GM19239 (cell line): ENCODE results near the gene MFRP.
A peak's percentile ranks its signal among the peaks of the same experiment; 100 is the strongest.

Source experiments
- DNase-seq: peaks from one replicate; pipeline ENCODE4 v3.0.0; 2011; ENCODE audit warnings: low spot score; ENCODE audit not compliant: insufficient read length
- FAIRE-seq: peaks from 2 replicates; lab custom pipeline; 2011; peaks lifted over from hg19 to GRCh38; lab: Jason Lieb, UNC

Gene MFRP

GRCh38 chr11:119338965-119339588 is 7.4 kb downstream of the MFRP start:
- FAIRE-seq (no peak), DNase-seq (no peak)

- FAIRE-seq = peak; percentile 21
- DNase-seq = peak; percentile 79
Measured at GRCh38 chr11:119338318-119338890, 8.1 kb downstream of the MFRP start.

DNA sequence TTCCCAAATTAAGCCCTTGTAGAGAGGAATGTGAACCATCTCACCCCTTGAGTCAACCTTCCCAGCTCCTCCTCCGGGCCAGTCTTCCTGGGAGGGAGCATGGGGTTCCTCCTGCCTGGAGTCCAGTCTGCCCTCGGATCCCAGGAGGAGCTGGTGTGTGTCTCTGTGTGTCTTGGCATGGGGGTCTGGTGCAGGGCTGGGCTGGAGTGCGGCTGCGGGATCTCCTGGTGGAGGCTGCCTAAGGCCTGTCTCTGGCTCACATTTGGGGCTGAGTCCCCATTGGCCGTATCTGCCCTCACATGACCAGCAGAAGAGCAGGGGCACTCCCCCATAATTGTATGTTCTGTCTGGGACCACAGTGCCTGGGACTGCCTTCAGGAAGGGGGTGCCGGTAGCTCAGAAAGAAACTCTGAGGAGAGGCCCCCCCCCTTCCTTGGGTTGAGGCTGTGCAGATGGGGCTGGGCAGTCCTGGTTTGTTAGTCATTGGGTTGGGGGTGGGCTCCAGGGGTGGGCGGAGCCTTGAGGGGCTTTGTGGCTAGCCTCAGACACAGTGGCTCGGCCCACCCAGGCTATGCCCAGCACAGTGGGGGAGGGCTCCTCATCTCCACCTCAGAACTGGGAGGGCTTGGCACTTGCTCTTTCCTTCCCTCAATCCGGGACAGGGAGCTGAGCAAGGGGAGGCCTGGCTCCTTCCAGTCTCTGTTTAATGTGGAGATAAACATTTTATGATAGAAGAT is 8.8 kb downstream of the MFRP start:
- DNase-seq = no peak
- no peak for FAIRE-seq

DNA sequence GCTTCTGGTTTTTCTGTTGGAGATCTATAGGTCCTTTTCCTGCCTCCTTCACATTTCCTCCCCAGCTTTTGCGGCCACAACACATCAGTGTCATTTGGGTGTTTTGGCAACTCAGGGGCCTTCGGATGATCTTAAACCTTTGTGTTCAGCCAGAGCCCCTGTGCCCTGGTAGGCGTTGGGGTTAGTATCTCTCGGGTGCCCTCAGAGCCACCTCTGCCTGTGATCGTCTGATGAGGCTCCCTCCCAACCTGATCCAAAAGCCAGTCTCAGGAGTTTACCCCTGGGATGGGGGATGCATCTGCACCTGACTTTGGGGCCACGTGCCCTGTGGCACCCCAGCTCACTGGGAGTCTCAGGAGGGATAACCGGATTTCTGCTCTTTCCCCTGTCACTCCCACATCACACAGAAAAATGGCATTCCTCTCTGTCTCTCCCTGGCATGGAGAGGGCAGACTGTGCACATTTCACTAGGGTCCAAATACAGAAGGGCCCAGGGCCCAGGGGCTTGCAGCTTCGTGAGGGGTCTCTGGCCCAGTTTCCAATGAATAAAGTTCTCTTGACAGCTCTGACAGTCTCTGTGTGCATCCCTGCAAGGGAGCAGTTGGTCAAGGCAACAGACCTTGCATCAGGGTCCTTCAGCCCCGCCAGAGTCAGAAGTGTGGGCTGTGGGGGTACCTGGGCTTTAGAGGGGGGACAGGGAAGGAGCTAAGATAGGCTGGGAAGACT is 9.6 kb downstream of the MFRP start:
- DNase-seq = no peak
- no peak for FAIRE-seq

DNA sequence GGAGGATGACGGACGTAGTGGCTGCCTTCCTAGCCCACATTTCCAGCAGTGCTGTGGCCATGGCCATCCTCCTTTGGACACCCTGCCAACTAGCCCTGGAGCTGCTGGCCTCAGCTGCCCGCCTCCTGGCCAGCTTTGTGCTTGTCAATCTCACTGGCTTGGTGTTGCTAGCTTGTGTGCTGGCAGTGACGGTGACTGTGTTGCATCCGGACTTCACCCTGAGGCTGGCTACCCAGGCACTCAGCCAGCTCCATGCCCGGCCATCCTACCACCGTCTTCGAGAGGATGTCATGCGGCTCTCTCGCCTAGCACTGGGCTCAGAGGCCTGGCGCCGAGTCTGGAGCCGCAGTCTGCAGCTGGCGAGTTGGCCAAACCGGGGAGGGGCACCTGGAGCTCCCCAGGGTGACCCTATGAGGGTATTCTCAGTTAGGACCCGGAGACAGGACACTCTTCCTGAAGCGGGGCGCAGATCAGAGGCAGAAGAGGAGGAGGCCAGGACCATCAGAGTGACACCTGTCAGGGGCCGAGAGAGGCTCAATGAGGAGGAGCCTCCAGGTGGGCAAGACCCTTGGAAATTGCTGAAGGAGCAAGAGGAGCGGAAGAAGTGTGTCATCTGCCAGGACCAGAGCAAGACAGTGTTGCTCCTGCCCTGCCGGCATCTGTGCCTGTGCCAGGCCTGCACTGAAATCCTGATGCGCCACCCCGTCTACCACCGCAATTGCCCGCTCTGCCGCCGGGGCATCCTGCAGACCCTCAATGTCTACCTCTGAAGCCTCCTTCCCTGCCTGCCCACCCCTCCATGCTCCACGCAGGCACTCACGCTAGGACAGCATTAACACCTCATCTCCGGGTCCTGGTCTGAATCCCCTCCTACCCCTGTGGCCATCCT is 10.6 kb downstream of the MFRP start:
- no peak for DNase-seq
- FAIRE-seq = no peak

- DNase-seq = no peak
- FAIRE-seq = no peak
Measured at GRCh38 chr11:119335091-119335654, 11.3 kb downstream of the MFRP start.

GRCh38 chr11:119334174-119334930 is 12.2 kb downstream of the MFRP start, which contains the start of gene RNF26:
TSS of gene RNF26 (plus strand) at chr11:119334527. CDS start at chr11:119335123, 596 bp downstream.
- DNase-seq (peak; percentile 98), FAIRE-seq (peak; percentile 100)

DNA sequence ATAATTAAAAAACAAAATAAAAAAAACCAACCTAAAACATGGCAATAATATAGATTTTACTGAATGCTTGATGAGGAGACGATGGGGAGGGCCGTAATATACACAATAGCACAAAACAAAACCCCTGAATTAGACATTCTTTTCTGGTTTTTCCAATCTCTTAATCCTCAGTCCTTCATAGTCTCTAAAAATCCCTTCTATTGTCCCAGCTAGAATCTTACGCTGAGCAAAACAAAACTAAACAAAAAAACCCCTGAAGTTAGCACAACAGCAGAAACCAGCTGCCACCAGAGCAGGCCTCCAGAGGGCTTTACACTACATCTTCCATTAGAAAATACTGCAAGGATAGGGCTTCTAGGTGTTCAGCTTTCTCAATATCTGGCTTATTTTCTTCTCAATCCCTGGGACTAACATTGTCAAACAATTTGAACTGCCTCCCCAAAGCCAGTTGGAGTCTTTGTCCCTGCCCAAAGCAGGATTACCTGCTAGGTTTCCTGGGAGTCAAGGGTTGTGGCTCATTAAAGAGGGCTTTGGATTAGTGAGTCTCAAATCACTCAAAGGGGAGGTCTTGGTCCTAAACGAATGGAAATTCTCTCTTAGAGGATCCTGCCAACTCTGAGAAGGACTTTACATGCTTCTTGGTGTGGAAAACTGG is 14.3 kb downstream of the MFRP start:
- FAIRE-seq = no peak
- DNase-seq = no peak

GRCh38 chr11:119330237-119330636 is 16.3 kb downstream of the MFRP start:
- FAIRE-seq (no peak), DNase-seq (no peak)

DNA sequence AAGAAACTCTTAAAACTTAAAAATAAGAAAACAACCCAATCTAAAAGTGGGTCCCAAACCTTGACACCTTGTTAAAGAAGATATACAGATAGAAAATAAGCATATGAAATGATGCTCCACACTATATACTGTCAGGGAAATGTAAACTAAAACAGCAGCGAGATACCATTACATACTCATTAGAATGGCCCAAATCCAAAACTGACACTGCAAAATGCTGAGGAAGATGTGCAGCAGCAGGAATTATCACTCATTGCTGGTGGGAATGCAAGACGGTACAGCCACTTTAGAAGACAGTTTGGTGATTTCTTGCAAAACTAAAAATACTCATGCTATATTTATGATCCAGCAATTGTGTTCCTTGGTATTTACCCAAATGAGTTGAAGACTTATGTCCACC is 17.2 kb downstream of the MFRP start:
- FAIRE-seq (no peak), DNase-seq (no peak)

DNA sequence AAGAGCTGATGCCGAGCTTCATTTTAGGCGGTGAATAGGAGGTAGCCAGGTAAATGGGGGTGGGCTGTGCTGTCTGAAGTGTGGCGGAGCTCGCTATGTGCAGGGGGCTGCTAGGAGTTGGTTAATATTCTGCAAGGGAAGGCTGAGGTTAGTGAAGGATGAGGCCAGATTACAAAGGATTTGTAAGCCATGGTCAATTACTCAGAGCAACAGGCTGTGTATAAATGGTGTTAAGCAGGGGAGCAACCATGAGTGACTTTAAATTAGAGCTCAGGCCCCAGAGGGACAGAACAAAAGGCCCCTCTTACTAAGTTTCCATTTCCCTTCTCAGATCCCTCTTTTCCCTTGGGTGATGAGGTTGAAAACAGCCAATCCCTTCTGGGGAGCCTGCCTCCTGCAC is 22.3 kb downstream of the MFRP start:
- no peak for DNase-seq
- no peak for FAIRE-seq

DNA sequence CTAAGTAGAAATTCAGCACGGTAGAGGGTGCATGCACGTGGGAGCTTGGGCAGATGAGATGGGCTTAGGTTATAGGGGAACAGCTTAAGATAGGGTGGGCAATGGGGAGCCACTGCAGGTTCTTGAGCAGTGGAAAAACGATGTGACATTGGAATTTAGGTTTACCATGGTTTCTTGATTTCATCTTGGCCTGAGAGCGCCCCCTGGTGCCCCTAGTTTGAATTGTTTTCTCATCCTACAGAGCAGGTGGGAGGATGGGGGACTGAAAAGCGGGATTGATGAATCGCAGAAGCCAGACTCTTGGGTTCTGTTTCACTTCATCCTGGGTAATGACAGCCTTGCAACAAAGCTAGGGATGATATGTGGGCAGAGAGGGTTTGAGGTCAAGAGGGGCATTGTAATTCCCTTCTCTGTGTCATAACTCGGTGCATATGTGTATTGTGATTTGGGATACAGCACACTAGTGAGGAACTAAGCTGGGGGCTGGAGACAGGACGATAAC is 22.9 kb downstream of the MFRP start:
- peak; percentile 82 for FAIRE-seq
- DNase-seq = no peak

DNA sequence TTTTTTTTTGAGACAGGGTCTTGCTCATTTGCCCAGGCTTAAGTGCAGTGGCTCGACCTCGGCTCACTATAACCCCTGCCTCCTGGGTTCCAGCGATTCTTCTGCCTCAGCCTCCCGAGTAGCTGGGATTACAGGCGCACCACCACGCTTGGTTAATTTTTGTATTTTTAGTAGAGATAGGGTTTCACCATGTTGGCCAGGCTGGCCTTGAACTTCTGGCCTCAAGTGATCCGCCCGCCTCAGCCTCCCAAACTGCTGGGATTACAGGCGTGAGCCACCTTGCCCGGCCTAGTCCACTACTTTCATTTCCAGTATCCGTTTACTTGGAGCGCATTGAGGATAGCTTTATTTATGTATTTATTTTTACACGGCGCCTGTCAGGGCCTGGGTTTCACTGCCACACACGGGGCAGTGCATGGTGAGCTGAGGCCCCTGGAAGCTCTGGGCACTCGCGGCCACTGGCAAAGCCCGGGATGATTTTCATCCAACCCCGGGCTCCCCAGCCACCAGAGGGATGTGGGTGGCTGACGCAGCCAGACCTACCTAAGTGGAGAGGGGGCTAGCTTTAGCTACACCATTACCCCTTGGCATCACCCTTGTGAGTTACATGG is 23.5 kb downstream of the MFRP start:
- FAIRE-seq (no peak), DNase-seq (no peak)

GRCh38 chr11:119322360-119322739 is 24.2 kb downstream of the MFRP start:
- DNase-seq (no peak), FAIRE-seq (no peak)

DNA sequence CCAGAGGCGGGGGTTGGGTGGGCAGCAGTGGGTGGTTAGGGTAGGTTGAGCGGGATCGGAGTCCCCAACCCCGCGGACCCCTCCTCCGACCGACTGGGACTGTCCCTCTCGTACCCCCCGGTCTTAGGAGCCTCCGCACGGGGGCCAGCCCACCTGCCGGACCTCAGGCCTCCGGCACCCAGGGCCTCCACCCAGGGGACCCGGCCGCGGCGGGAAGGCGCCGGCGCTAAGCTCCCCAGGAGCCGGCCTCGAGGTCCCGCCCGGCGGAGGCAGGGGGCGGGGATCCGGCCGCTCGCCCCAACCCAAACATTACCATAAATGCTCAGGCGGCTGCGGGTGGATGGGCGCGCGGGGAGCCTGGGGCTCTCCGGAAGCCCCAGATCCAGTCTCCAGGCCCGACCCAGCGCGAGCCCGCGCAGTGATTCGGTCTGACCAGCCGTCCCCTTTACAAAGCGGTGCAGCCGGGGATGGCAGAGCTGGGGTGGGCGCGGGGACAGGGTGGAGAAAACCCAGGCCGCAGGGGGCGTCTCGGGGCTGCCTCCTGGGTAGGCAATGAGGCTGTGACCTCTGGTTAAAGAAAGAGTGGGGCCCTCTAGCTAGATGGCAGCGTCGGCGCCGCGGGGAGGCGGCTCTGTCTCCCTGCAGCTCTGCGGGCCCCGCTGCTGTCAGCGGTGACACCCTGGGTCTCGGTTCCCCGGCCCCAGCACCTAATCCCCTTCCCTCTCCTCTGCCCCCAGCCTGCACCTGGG is 25.6 kb downstream of the MFRP start:
- no peak for FAIRE-seq
- DNase-seq = peak; percentile 79

DNA sequence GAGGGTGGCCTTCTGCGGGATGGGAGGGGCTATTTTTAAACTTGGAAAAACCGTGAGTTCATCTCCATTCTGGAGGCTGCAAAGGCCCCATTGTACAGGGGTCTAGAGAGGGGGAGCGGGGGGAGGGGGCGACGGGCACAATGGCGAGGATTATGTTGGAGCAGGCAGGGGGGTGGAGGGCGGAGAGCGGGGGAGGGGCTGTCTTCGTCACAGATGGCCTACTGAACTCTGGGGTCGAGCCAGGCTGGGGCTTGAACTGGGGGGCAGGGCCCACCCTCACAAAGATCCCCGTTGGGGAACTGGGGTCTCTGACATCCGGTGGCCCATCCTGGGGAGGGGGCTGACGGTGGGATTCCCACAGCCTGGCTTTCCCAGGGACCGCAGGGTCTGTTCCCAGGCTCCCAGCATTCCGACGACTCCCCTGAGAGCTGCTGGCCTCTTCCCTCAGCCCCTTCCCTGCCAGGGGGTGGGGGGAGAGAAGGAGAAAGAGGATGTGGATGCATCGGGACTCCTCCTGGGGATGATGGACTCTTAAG is 26.2 kb downstream of the MFRP start:
- FAIRE-seq = no peak
- DNase-seq = no peak

DNA sequence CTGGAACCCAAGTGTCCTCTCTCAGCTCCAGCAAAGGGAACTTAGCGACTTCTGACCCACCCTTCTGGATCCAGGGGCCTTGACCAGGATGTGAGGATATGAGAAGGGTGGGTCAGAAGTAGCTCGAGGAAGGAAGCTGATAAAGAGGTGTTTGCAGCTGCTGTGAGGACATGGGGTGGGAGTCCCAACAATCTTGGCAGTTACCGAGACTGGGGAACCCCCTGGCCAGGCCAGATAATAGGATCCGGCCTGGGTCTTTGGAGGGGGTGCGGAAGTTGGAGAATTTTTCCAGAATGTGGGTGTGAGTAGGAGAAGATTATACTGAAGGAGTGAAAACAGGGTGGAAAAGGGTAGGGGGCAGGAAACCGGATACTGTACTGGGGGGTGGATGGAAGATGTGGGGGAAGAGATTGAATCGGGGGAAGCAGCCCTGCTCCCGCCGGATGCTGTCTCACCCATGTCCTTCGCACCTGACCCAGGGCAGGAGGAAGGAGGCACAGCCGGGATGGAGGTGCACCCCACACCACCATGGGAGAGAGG is 26.7 kb downstream of the MFRP start:
- FAIRE-seq = no peak
- no peak for DNase-seq
